Stimulated activated CD8-positive, alpha-beta memory T cell treated with anti-CD3 and anti-CD28 coated beads, Interleukin-2, amount 100 ng/mL, for 1 hour (primary cell): Measurements from ENCODE around the gene RFWD3.

Experiments
- DNase-seq, 2 donors: peaks; one replicate each; pipeline ENCODE4 v3.0.0-alpha.2; 2020; ENCODE audit warnings: low read depth in 2 of 2

Gene RFWD3

GRCh38 chr16:74582970-74583369 lies 83.7 kb downstream of the RFWD3 start:
- no peak for DNase-seq

- DNase-seq, result no peak
These were observed 85.8 kb downstream of the RFWD3 start for GRCh38 chr16:74580833-74581232.

GRCh38 chr16:74578838-74579237 lies 87.8 kb downstream of the RFWD3 start:
- DNase-seq, result no peak

- DNase-seq, result no peak
These were observed 88.2 kb downstream of the RFWD3 start for GRCh38 chr16:74578433-74578832.

GRCh38 chr16:74577882-74578366 lies 88.8 kb downstream of the RFWD3 start:
- no peak for DNase-seq

GRCh38 chr16:74575807-74576643 lies 90.7 kb downstream of the RFWD3 start:
- no peak for DNase-seq

GRCh38 chr16:74575175-74575806 lies 91.4 kb downstream of the RFWD3 start:
- DNase-seq, result no peak

GRCh38 chr16:74574146-74574545 lies 92.5 kb downstream of the RFWD3 start:
- DNase-seq, result no peak

GRCh38 chr16:74573622-74574021 lies 93.1 kb downstream of the RFWD3 start:
- no peak for DNase-seq
